ENCODE results near the gene S100A9. TPM values are rescaled to one million over a fixed set of nuclear protein-coding genes. Genes with fewer than 3 reads are reported as not detected.

The S100A9 gene
- total RNA-seq, 1 experiment from 2014 or later: 0.33 TPM

GRCh38 chr1:153404768-153405167, 47.1 kb downstream of the S100A9 start (continued):
- TF ChIP-seq ELF4 (CRISPR knock-in tag; IDR thresholded peaks at IDR 0.05; ENCODE audit: low read depth) (no peak), CTCF (IDR thresholded peaks at IDR 0.05) (peak; percentile 79), ATF1 (CRISPR knock-in tag; IDR thresholded peaks at IDR 0.05) (no peak), CREB1 (CRISPR knock-in tag; IDR thresholded peaks at IDR 0.05) (peak; percentile 86), FOXP4 (CRISPR knock-in tag; IDR thresholded peaks at IDR 0.05) (peak; percentile 88), ZNF263 (CRISPR knock-in tag; IDR thresholded peaks at IDR 0.05; ENCODE audit: low read depth) (no peak), GABPB1 (CRISPR knock-in tag; IDR thresholded peaks at IDR 0.05) (no peak), MXD4 (CRISPR knock-in tag; IDR thresholded peaks at IDR 0.05; ENCODE audit: borderline replicate concordance) (no peak), SP1 (CRISPR knock-in tag; conservative IDR thresholded peaks at IDR 0.05) (peak; percentile 40; the same call in 1 of the 2 replicates), ZNF219 (CRISPR knock-in tag; IDR thresholded peaks at IDR 0.05; ENCODE audit: borderline replicate concordance) (no peak), GRHL2 (CRISPR knock-in tag; IDR thresholded peaks at IDR 0.05; ENCODE audit: insufficient replicate concordance, severe bottlenecking) (no peak), ZNF281 (CRISPR knock-in tag; IDR thresholded peaks at IDR 0.05) (peak; percentile 82), FOXP1 (CRISPR knock-in tag; IDR thresholded peaks at IDR 0.05; ENCODE audit: borderline replicate concordance) (peak; percentile 92; the same call in 1 of the 2 replicates), RORB (CRISPR knock-in tag; IDR thresholded peaks at IDR 0.05) (no peak), IRF2 (CRISPR knock-in tag; IDR thresholded peaks at IDR 0.05; ENCODE audit: borderline replicate concordance, low read depth) (no peak), JUN (CRISPR knock-in tag; IDR thresholded peaks at IDR 0.05) (0 out of 2 replicates have a peak, but pooled peaks have one; percentile 26), ZNF425 (CRISPR knock-in tag; conservative IDR thresholded peaks at IDR 0.05) (no peak), ZNF121 (CRISPR knock-in tag; IDR thresholded peaks at IDR 0.05) (no peak), E2F4 (CRISPR knock-in tag; IDR thresholded peaks at IDR 0.05; ENCODE audit: borderline replicate concordance, low read depth) (no peak), ATF3 (CRISPR knock-in tag; conservative IDR thresholded peaks at IDR 0.05) (no peak), ZNF671 (CRISPR knock-in tag; IDR thresholded peaks at IDR 0.05) (no peak), ARID4B (CRISPR knock-in tag; IDR thresholded peaks at IDR 0.05; ENCODE audit: borderline replicate concordance) (0 out of 2 replicates have a peak, but pooled peaks have one; percentile 72), ZNF512 (CRISPR knock-in tag; IDR thresholded peaks at IDR 0.05; ENCODE audit: borderline replicate concordance) (no peak)
